GM19238 (cell line): ENCODE results near the gene ATG7.
"Not testable (repeated sequence)": the region's sequence is repeated elsewhere in the genome, so short reads cannot be mapped to it uniquely, and the experiment has no call there.

Experiments
- DNase-seq: peaks from one replicate; pipeline ENCODE4 v3.0.0; 2011; ENCODE audit warnings: low spot score; ENCODE audit not compliant: insufficient read length

Gene ATG7

GRCh38 chr3:11565072-11565471 is 292.9 kb downstream of the ATG7 start:
- DNase-seq = no peak

GRCh38 chr3:11565492-11565891 is 293.3 kb downstream of the ATG7 start:
- no peak for DNase-seq

GRCh38 chr3:11565932-11566331 is 293.7 kb downstream of the ATG7 start:
- DNase-seq = no peak

GRCh38 chr3:11566478-11566877 is 294.3 kb downstream of the ATG7 start:
- no peak for DNase-seq

GRCh38 chr3:11566916-11567315 is 294.7 kb downstream of the ATG7 start:
- no peak for DNase-seq

- DNase-seq = no peak
Measured at GRCh38 chr3:11567516-11568467, 295.6 kb downstream of the ATG7 start.

- DNase-seq = no peak
Measured at GRCh38 chr3:11568503-11569155, 296.4 kb downstream of the ATG7 start.

GRCh38 chr3:11569156-11569741 is 297.1 kb downstream of the ATG7 start:
- no peak for DNase-seq

GRCh38 chr3:11570251-11570650 is 298.1 kb downstream of the ATG7 start:
- DNase-seq = no peak

GRCh38 chr3:11570789-11571495 is 298.7 kb downstream of the ATG7 start:
- DNase-seq = no peak

- DNase-seq = not testable (repeated sequence)
Measured at GRCh38 chr3:11572660-11573059, 300.5 kb downstream of the ATG7 start.

GRCh38 chr3:11574981-11575669 is 302.9 kb downstream of the ATG7 start:
- no peak for DNase-seq

- no peak for DNase-seq
Measured at GRCh38 chr3:11575677-11576076, 303.5 kb downstream of the ATG7 start.

- no peak for DNase-seq
Measured at GRCh38 chr3:11576453-11576852, 304.3 kb downstream of the ATG7 start.

- DNase-seq = no peak
Measured at GRCh38 chr3:11578169-11578568, 306.0 kb downstream of the ATG7 start.

GRCh38 chr3:11580645-11581044 is 308.4 kb downstream of the ATG7 start:
- no peak for DNase-seq

GRCh38 chr3:11581237-11582190 is 309.3 kb downstream of the ATG7 start:
- DNase-seq = no peak

GRCh38 chr3:11582191-11582968 is 310.2 kb downstream of the ATG7 start:
- no peak for DNase-seq

- no peak for DNase-seq
Measured at GRCh38 chr3:11583235-11583634, 311.0 kb downstream of the ATG7 start.
